GM12873 (cell line): ENCODE results near the gene TMEM196.

Experiments used
- CTCF ChIP-seq: IDR thresholded peaks from 2 replicates; pipeline ENCODE4 v1.5.1; 2012; ENCODE audit warnings: low read depth, mild to moderate bottlenecking, moderate library complexity, low read length, control low read depth; ENCODE audit not compliant: insufficient read depth; ENCODE audit errors: missing control alignments

The TMEM196 gene

GRCh38 chr7:19708397-19709248, 64.8 kb downstream of the TMEM196 start, which contains the start of gene POLR1F:
TSS of gene POLR1F (minus strand) at chr7:19709037. CDS start at chr7:19709016, 21 bp downstream.
- TF ChIP-seq CTCF: peak; percentile 93

GRCh38 chr7:19707240-19707639, 66.2 kb downstream of the TMEM196 start:
- TF ChIP-seq CTCF: no peak

GRCh38 chr7:19705663-19706062, 67.8 kb downstream of the TMEM196 start:
- TF ChIP-seq CTCF: no peak

- no peak for TF ChIP-seq CTCF
Observed at GRCh38 chr7:19701471-19701870, 71.9 kb downstream of the TMEM196 start.

- TF ChIP-seq CTCF: no peak
Observed at GRCh38 chr7:19700936-19701335, 72.5 kb downstream of the TMEM196 start.

- no peak for TF ChIP-seq CTCF
Observed at GRCh38 chr7:19698331-19698730, 75.1 kb downstream of the TMEM196 start.

- TF ChIP-seq CTCF: no peak
Observed at GRCh38 chr7:19696926-19697325, 76.5 kb downstream of the TMEM196 start.
